Measurements from ENCODE around the gene OSBPL8.

OSBPL8 gene

GRCh38 chr12:76571256-76571655 lies 11.7 kb upstream of the OSBPL8 start:
- H3K27me3 ChIP-seq (ENCODE audit: low read length) = no peaks in the 10 kb centered on the region
- H3K9me2 ChIP-seq (replicated peaks; ENCODE audit: insufficient read depth, low read length) = no peaks in the 10 kb centered on the region
- no peaks in the 10 kb centered on the region for H3K36me3 ChIP-seq (ENCODE audit: low read length)
- no peaks in the 10 kb centered on the region for H3F3A ChIP-seq (ENCODE audit: insufficient read depth)
- H3K27ac ChIP-seq (ENCODE audit: low read depth, low read length) = no peak overlapping the region
- H3K9ac ChIP-seq (ENCODE audit: low read length) = no peak overlapping the region
- H3K9me3 ChIP-seq (ENCODE audit: insufficient read depth, low read length) = no peaks in the 10 kb centered on the region
- H3K79me2 ChIP-seq (ENCODE audit: insufficient read depth, low read length) = no peaks in the 10 kb centered on the region
- TF ChIP-seq EZH2phosphoT487 (conservative IDR thresholded peaks at IDR 0.05; ENCODE audit: low read length) (no peak), CTCF (IDR thresholded peaks at IDR 0.05; ENCODE audit: insufficient read depth, low read length, poor library complexity, severe bottlenecking) (no peak)
- H3K4me2 ChIP-seq (ENCODE audit: low read depth, low read length, poor library complexity, severe bottlenecking) = no peak overlapping the region
- no peak overlapping the region for H3K4me3 ChIP-seq (ENCODE audit: insufficient read depth, low read length, poor library complexity, severe bottlenecking)
- no peak overlapping the region for H2AFZ ChIP-seq (ENCODE audit: low read depth, low read length, severe bottlenecking)
- no peaks in the 10 kb centered on the region for H4K20me1 ChIP-seq (ENCODE audit: low read depth, low read length)

GRCh38 chr12:76569685-76570604 lies 10.4 kb upstream of the OSBPL8 start:
- no peak overlapping the region for H2AFZ ChIP-seq (ENCODE audit: low read depth, low read length, severe bottlenecking)

GRCh38 chr12:76568888-76569551 lies 9.4 kb upstream of the OSBPL8 start:
- no peak overlapping the region for H3K27ac ChIP-seq (ENCODE audit: low read depth, low read length)
- no peaks in the 10 kb centered on the region for H4K20me1 ChIP-seq (ENCODE audit: low read depth, low read length)
- H3K36me3 ChIP-seq (ENCODE audit: low read length) = no peaks in the 10 kb centered on the region
- H3K9me2 ChIP-seq (replicated peaks; ENCODE audit: insufficient read depth, low read length) = no peaks in the 10 kb centered on the region
- no peaks in the 10 kb centered on the region for H3K27me3 ChIP-seq (ENCODE audit: low read length)
- no peak overlapping the region for H3K9ac ChIP-seq (ENCODE audit: low read length)
- H3K4me2 ChIP-seq (ENCODE audit: low read depth, low read length, poor library complexity, severe bottlenecking) = no peak overlapping the region
- TF ChIP-seq EZH2phosphoT487 (conservative IDR thresholded peaks at IDR 0.05; ENCODE audit: low read length) = no peak
- no peak for TF ChIP-seq CTCF (IDR thresholded peaks at IDR 0.05; ENCODE audit: insufficient read depth, low read length, poor library complexity, severe bottlenecking)
- no peak overlapping the region for H2AFZ ChIP-seq (ENCODE audit: low read depth, low read length, severe bottlenecking)
- no peaks in the 10 kb centered on the region for H3K79me2 ChIP-seq (ENCODE audit: insufficient read depth, low read length)
- no peaks in the 10 kb centered on the region for H3F3A ChIP-seq (ENCODE audit: insufficient read depth)
- H3K9me3 ChIP-seq (ENCODE audit: insufficient read depth, low read length) = no peaks in the 10 kb centered on the region
- no peak overlapping the region for H3K4me3 ChIP-seq (ENCODE audit: insufficient read depth, low read length, poor library complexity, severe bottlenecking)

More at GRCh38 chr12:76569685-76570604, 10.4 kb upstream of the OSBPL8 start:
- Histone ChIP-seq H3K27me3 (ENCODE audit: low read length) (no peaks in the 10 kb centered on the region), H3F3A (ENCODE audit: insufficient read depth) (no peaks in the 10 kb centered on the region), H3K9me2 (replicated peaks; ENCODE audit: insufficient read depth, low read length) (no peaks in the 10 kb centered on the region), H3K27ac (ENCODE audit: low read depth, low read length) (no peak overlapping the region), H3K4me3 (ENCODE audit: insufficient read depth, low read length, poor library complexity, severe bottlenecking) (no peak overlapping the region), H4K20me1 (ENCODE audit: low read depth, low read length) (no peaks in the 10 kb centered on the region), H3K4me2 (ENCODE audit: low read depth, low read length, poor library complexity, severe bottlenecking) (no peak overlapping the region), H3K9me3 (ENCODE audit: insufficient read depth, low read length) (no peaks in the 10 kb centered on the region), H3K9ac (ENCODE audit: low read length) (no peak overlapping the region), H3K79me2 (ENCODE audit: insufficient read depth, low read length) (no peaks in the 10 kb centered on the region), H3K36me3 (ENCODE audit: low read length) (no peaks in the 10 kb centered on the region)
- TF ChIP-seq EZH2phosphoT487 (conservative IDR thresholded peaks at IDR 0.05; ENCODE audit: low read length) (no peak), CTCF (IDR thresholded peaks at IDR 0.05; ENCODE audit: insufficient read depth, low read length, poor library complexity, severe bottlenecking) (no peak)
